Esophagus squamous epithelium (tissue), 5 donors: ENCODE results near the gene ZFYVE26. TPM values are rescaled to one million over a fixed set of nuclear protein-coding genes. Genes with fewer than 3 reads are reported as not detected.

Experiments used
- DNase-seq: peaks from one replicate; lab custom pipeline; 2025; lab: John Stamatoyannopoulos, UW
- H3K27ac ChIP-seq, 4 donors: fragments of 200-600 bp; sonication (generic); one replicate each; pipeline ENCODE4 v1.5.1; 2016 to 2019; ENCODE audit warnings: mild to moderate bottlenecking in 1 of 4
- H3K27me3 ChIP-seq, 4 donors: fragments of 200-600 bp; sonication (generic); 1 replicate in 3 of 4; 2 replicates in 1 of 4; pipeline versions ENCODE4 v1.5.1 to v1.6.0; 2017 to 2021; ENCODE audit warnings: antibody characterized with exemption in 1 of 4
- H3K36me3 ChIP-seq, 3 donors: fragments of 200-600 bp; sonication (generic); one replicate each; pipeline ENCODE4 v1.5.1; 2016 to 2019
- H3K4me1 ChIP-seq, 3 donors: fragments of 200-600 bp; sonication (generic); one replicate each; pipeline ENCODE4 v1.5.1; 2017 to 2019
- H3K4me3 ChIP-seq, 4 donors: fragments of 200-600 bp; sonication (generic); 1 replicate in 3 of 4; 2 replicates in 1 of 4; pipeline ENCODE4 v1.5.1; 2016 to 2019; ENCODE audit warnings: mild to moderate bottlenecking in 2 of 4, moderate library complexity in 1 of 4
- H3K9me3 ChIP-seq, 3 donors: fragments of 200-600 bp; sonication (generic); one replicate each; pipeline ENCODE4 v1.5.1; 2016 to 2019
- POLR2A ChIP-seq, 4 donors: fragments of 450-650 bp; IDR thresholded peaks; one replicate each; pipeline ENCODE4 v1.6.1; 2017; ENCODE audit warnings: antibody characterized with exemption in 4 of 4, mild to moderate bottlenecking in 4 of 4, moderate library complexity in 3 of 4
- WGBS, 2 donors: methylation state at CpG; one replicate each; pipeline ENCODE4 v1.1.5; 2018; 5-methylcytosine and 5-hydroxymethylcytosine counted together
- intact Hi-C: fragments of 100-400 bp; cut with DNase I; formaldehyde crosslinking; loops from one replicate; pipeline ENCODE4 v1.15.0; 2022
- total RNA-seq, 4 donors: library from RNA; depleted of rRNA; stranded (reverse); fragments of >200 nt; gene quantifications; one replicate each; pipeline ENCODE4 v1.1.0, GENCODE V29; 2016
- TF ChIP-seq, protein P1 (sequence below), 6 experiments: fragments of 450-650 bp in 4 of 6; fragments of 200-600 bp in 2 of 6; sonication (generic) in 2 of 6; IDR thresholded peaks; one replicate each; pipeline ENCODE4 v1.5.1; 2016 to 2019; ENCODE audit warnings: antibody characterized with exemption in 6 of 6, mild to moderate bottlenecking in 4 of 6, moderate library complexity in 4 of 6
- donor health status: DM: yes; HTN: yes; CAD: no.

Gene ZFYVE26
- total RNA-seq, 4 donors from 2014 or later, result 11.8 to 22.3 (median 16.6) TPM

DNA sequence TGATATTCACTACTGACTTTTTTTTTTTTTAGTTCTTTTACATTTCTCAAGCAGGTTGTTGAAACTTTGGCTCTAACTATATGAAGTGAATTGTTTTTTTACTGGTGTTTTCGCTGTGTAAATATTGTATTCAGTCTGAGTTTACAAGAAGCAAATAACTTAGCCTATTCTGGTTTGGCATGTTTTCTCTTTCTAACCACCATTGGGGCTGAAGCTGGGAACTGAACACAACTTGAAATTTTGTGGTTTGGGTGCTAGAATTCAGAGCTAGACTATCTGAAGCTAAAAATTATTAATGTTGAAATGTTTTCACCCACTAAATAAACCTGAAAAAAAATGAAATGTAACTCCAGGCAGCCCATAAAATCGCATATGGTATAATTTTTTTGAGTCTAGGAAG is 40.4 kb upstream of the ZFYVE26 start:
- H3K4me3 ChIP-seq, result no peak overlapping the region
- H3K27ac ChIP-seq, result no peak overlapping the region
- TF ChIP-seq, protein P1, sequence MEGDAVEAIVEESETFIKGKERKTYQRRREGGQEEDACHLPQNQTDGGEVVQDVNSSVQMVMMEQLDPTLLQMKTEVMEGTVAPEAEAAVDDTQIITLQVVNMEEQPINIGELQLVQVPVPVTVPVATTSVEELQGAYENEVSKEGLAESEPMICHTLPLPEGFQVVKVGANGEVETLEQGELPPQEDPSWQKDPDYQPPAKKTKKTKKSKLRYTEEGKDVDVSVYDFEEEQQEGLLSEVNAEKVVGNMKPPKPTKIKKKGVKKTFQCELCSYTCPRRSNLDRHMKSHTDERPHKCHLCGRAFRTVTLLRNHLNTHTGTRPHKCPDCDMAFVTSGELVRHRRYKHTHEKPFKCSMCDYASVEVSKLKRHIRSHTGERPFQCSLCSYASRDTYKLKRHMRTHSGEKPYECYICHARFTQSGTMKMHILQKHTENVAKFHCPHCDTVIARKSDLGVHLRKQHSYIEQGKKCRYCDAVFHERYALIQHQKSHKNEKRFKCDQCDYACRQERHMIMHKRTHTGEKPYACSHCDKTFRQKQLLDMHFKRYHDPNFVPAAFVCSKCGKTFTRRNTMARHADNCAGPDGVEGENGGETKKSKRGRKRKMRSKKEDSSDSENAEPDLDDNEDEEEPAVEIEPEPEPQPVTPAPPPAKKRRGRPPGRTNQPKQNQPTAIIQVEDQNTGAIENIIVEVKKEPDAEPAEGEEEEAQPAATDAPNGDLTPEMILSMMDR (IDR thresholded peaks at IDR 0.05), result no peak
- TF ChIP-seq POLR2A (IDR thresholded peaks at IDR 0.05), result no peak
- DNase-seq, result no peak
- WGBS, 2 donors, result 71 to 80% methylated on average over 2 of the region's 2 CpGs
- no peaks in the 10 kb centered on the region for H3K9me3 ChIP-seq
- H3K36me3 ChIP-seq, result no peaks in the 10 kb centered on the region
- intact Hi-C loops, result no loop called here
- H3K27me3 ChIP-seq, result no peaks in the 10 kb centered on the region
- no peaks in the 10 kb centered on the region for H3K4me1 ChIP-seq

DNA sequence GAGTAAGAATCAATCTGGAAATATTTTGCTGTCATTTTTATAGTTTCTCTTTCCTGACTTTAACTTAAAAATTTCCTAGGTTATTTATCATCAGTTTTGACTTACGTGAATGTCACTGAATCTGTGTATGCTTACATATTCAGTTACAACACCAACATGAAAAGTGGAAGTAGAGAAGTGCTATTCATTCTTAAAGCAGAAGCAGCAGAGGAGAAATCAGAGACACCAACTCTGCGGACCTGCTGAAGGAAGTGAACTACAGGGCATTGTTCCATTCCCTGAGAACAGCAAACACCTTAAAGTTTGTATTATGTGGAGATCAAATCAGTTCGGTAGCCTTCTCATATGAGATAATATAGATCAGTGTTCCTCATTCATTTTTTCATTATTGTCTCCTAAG is 37.3 kb upstream of the ZFYVE26 start:
- no peaks in the 10 kb centered on the region for H3K27me3 ChIP-seq
- no peak for TF ChIP-seq POLR2A (IDR thresholded peaks at IDR 0.05)
- TF ChIP-seq, protein P1 (IDR thresholded peaks at IDR 0.05), result no peak
- H3K4me3 ChIP-seq, result no peak overlapping the region
- no peak for DNase-seq
- H3K27ac ChIP-seq, result no peak overlapping the region
- intact Hi-C loops, result no loop called here
- no peaks in the 10 kb centered on the region for H3K4me1 ChIP-seq
- no peaks in the 10 kb centered on the region for H3K36me3 ChIP-seq
- H3K9me3 ChIP-seq, result no peaks in the 10 kb centered on the region
- WGBS, 2 donors, result 65 to 74% methylated on average over 3 of the region's 3 CpGs

DNA sequence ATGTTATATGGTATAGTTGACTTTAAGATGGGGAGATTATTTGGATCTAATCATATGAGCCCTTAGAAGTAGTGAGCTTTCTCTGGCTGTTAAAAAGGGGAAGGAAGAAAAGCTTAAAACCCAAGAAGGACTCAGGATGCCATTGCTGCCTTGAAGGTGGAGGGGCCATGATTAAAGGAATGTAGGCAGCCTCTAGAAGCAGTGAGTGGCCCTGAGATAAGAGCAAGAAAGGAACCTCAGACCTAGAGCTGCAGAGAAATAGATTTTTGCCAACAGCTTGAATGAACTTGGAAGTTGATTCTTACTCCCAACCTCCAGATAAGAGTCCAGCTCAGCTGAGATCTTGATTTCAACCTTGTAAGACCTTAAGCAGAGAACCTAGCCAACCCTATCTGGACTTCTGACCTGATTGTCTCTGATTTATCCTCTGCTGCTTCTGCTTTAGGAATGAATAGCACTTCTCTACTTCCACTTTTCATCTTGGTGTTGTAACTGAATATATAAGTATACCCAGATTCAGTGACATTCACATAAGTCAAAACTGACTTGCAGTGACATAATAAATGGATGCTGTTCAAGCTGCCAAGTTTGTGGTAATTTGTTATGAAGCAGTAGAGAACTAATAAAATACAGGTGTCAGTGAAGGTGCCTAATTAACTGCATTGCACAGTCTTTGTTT is 36.7 kb upstream of the ZFYVE26 start:
- TF ChIP-seq, protein P1 (IDR thresholded peaks at IDR 0.05), result no peak
- no peak for TF ChIP-seq POLR2A (IDR thresholded peaks at IDR 0.05)
- intact Hi-C loops, result no loop called here

DNA sequence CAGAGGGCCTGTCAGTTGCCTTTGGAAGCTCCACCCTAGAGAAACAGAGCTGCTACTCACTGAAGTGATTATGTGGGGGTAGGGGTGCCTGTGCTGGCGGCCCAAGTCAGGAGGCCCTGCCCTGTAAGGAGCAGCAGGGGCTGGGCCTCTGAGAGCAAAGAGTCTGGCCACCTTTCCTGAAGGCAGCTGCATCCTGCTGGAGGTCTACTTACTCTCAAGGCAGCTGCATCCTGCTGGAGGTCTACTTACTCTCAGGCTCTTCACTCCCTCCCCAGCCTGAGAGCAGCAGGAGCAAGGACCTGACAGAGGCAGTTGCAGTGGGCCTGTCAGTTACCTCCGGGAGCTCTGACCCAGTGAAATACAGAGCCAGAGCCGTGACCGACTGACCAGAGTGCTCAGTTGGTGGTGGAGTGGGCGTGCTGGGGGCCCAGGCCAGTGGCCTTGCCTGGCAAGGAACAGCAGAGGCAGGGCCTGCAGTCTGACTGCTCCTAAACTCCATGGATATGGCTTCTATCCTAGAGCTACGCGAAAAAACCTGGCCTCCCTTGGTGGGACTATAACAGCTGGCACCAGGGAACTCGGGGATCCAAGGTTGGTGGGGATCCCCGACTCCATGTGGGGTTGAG is 35.5 kb upstream of the ZFYVE26 start:
- DNase-seq, result no peak
- no peaks in the 10 kb centered on the region for H3K4me1 ChIP-seq
- intact Hi-C loops, result no loop called here
- H3K4me3 ChIP-seq, result no peak overlapping the region
- TF ChIP-seq, protein P1 (IDR thresholded peaks at IDR 0.05), result no peak
- TF ChIP-seq POLR2A (IDR thresholded peaks at IDR 0.05), result no peak
- H3K9me3 ChIP-seq, result no peaks in the 10 kb centered on the region
- no peak overlapping the region for H3K27ac ChIP-seq
- no peaks in the 10 kb centered on the region for H3K36me3 ChIP-seq
- WGBS, 2 donors, result 78 to 93% methylated on average over 4 to 7 of the region's 9 CpGs
- no peaks in the 10 kb centered on the region for H3K27me3 ChIP-seq

More for the DNA sequence above, 36.7 kb upstream of the ZFYVE26 start:
- H3K4me3 ChIP-seq, result no peak overlapping the region
- no peaks in the 10 kb centered on the region for H3K9me3 ChIP-seq
- H3K36me3 ChIP-seq, result no peaks in the 10 kb centered on the region
- H3K4me1 ChIP-seq, result no peaks in the 10 kb centered on the region
- peak overlapping the region in 1 of 4 donors; percentile 40 for H3K27ac ChIP-seq
- H3K27me3 ChIP-seq, result no peaks in the 10 kb centered on the region
- DNase-seq, result no peak

DNA sequence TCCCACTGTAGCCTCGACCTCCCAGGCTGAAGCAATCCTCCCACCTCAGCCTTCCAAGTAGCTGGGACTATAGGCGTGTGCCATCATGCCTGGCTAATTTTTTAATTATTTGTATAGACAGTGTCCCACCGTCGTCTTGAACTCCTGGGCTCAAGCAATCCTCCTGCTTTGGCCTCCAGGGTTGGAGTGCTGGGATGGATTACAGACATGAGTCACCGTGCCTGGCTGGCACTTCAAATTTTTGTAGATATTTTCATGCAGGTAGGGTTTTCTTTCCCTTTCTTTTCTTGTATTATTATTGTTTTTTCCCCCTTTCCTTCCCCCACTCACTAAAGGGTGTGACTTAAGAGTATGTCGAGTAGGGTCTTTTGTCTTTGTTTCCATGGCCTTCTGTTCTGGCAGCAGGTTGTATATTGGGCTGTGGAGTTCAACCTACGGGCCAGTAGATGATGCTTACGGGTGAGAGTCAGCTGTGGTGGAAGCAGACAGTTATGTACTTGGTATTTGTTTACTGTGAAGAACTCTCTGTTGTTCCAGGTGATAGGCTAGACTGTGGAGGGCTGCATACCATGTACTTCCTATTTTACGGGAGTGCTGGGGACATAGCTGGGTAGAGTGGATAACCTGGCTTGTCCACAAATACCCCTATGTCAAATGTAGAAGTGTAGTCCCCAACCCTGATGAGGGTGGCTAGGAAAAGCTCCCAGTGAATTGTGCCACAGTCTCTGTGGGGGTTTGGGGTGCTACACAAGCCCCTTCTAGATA is 33.9 kb upstream of the ZFYVE26 start:
- Histone ChIP-seq H3K36me3 (no peaks in the 10 kb centered on the region), H3K27me3 (no peaks in the 10 kb centered on the region), H3K4me1 (no peaks in the 10 kb centered on the region), H3K27ac (no peak overlapping the region), H3K4me3 (no peak overlapping the region), H3K9me3 (no peaks in the 10 kb centered on the region)
- TF ChIP-seq, protein P1 (IDR thresholded peaks at IDR 0.05), result no peak
- no peak for TF ChIP-seq POLR2A (IDR thresholded peaks at IDR 0.05)
- intact Hi-C loops, result no loop called here
- WGBS, 2 donors, result 75 to 84% methylated on average over 6 to 9 of the region's 9 CpGs
- no peak for DNase-seq
